Left colon (tissue), 2 donors: ENCODE results near the gene STK32B. TPM values are rescaled to one million over a fixed set of nuclear protein-coding genes. Genes with fewer than 3 reads are reported as not detected.
A peak's percentile ranks its signal among the peaks of the same experiment; 100 is the strongest.
"Not testable (repeated sequence)": the region's sequence is repeated elsewhere in the genome, so short reads cannot be mapped to it uniquely, and the experiment has no call there.

Experiments used
- ATAC-seq: fragments of 200-7000 bp; cut with Tn5 transposase; one replicate; pipeline ENCODE4 v1.9.1; 2020; ENCODE audit warnings: mild to moderate bottlenecking, moderate library complexity
- DNase-seq, 2 donors: peaks; one replicate each; pipeline ENCODE4 v3.0.0-alpha.2; 2020
- intact Hi-C, 2 donors: fragments of 100-400 bp; cut with DNase I in 1 of 2; cut with micrococcal nuclease in 1 of 2; formaldehyde crosslinking; loops; one replicate each; pipeline versions ENCODE4 v1.11.2 to v1.14.0; 2022; cut with DNase I, micrococcal nuclease
- total RNA-seq, 2 donors: library from RNA; stranded (reverse); fragmentation: NEBNext Ultra II Directional; extraction: Animal tissue kit (Norgen Biotek cat#: 25700); gene quantifications; one replicate each; pipeline ENCODE4 v1.2.1, GENCODE V29; 2021
- donor health status: DM: no; HTN: no; CAD: no.
- donor health status: DM: yes; HTN: yes; CAD: no.

Gene STK32B
- total RNA-seq, 2 donors from 2014 or later = 0.40 to 0.78 TPM

GRCh38 chr4:5139141-5139540 is 87.9 kb downstream of the STK32B start:
- intact Hi-C loops = no loop called here
- ATAC-seq = no peak
- DNase-seq = no peak

GRCh38 chr4:5141802-5142201 is 90.5 kb downstream of the STK32B start:
- DNase-seq (no peak), ATAC-seq (no peak)
- intact Hi-C loops = loop anchor here in 1 of 2 donors (10.0 kb wide), 1 partner anchor 147 kb away; no protein-coding TSS in a partner anchor

DNA sequence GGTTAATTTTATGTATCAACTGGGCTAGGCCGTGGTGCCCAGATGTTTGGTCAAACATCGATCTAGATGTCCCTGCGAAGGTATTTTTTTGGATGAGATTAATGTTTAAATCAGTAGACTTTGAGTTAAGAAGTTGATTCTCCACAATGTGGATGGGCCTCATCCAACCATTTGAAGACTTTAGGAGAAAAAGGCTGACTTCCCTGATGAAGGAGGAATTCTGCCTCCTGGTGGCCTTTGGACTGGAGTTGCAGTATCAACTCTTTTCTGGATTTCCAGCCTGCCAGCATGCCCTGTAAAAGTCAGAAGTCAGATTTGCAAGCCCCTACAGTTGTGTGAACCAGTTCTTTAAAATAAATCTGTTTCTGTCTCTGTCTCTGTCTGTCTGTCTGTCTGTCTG is 91.4 kb downstream of the STK32B start:
- intact Hi-C loops = loop anchor here in 1 of 2 donors (10.0 kb wide), 1 partner anchor 148 kb away; no protein-coding TSS in a partner anchor
- peak in 1 of 2 donors; percentile 9 for DNase-seq
- no peak for ATAC-seq

GRCh38 chr4:5143306-5143861 is 92.1 kb downstream of the STK32B start:
- ATAC-seq (no peak), DNase-seq (no peak)
- intact Hi-C loops = loop anchor here in 1 of 2 donors (10.0 kb wide), 1 partner anchor 149 kb away; no protein-coding TSS in a partner anchor

GRCh38 chr4:5143940-5144339 is 92.7 kb downstream of the STK32B start:
- no peak for ATAC-seq
- no peak for DNase-seq
- intact Hi-C loops = loop anchor here in 1 of 2 donors (10.0 kb wide), 1 partner anchor 149 kb away; no protein-coding TSS in a partner anchor

GRCh38 chr4:5144384-5144783 is 93.1 kb downstream of the STK32B start:
- intact Hi-C loops = loop anchor here in 1 of 2 donors (10.0 kb wide), 1 partner anchor 150 kb away; no protein-coding TSS in a partner anchor
- no peak for DNase-seq
- ATAC-seq = no peak

GRCh38 chr4:5146248-5146647 is 95.0 kb downstream of the STK32B start:
- DNase-seq (no peak), ATAC-seq (no peak)
- intact Hi-C loops = loop anchor here in 1 of 2 donors (10.0 kb wide), 1 partner anchor 151 kb away; no protein-coding TSS in a partner anchor

GRCh38 chr4:5152521-5152920 is 101.2 kb downstream of the STK32B start:
- intact Hi-C loops = no loop called here
- ATAC-seq (no peak), DNase-seq (no peak)

GRCh38 chr4:5156682-5157081 is 105.4 kb downstream of the STK32B start:
- DNase-seq = no peak
- ATAC-seq = no peak
- intact Hi-C loops = no loop called here

GRCh38 chr4:5157791-5158770 is 106.8 kb downstream of the STK32B start:
- intact Hi-C loops = no loop called here
- ATAC-seq = no peak
- DNase-seq = no peak

DNA sequence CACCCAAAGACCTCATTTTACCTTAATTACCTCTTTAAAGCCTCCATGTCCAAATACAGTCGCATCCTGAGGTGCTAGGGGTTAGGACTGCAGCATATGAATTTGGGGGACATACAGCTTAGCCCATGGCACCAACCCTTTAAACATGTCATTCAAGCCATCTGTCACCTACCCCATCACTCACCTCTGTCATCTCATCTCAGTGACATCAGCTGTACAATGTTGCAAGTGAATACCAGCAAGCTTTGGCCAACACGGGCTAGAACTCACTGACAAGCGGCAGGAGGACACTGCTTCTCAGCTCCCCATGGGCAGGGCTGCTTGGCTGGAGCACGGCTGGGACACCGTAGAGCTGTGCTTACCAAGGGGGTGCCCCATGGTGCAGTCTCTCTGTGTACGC is 107.5 kb downstream of the STK32B start:
- no peak for ATAC-seq

DNA sequence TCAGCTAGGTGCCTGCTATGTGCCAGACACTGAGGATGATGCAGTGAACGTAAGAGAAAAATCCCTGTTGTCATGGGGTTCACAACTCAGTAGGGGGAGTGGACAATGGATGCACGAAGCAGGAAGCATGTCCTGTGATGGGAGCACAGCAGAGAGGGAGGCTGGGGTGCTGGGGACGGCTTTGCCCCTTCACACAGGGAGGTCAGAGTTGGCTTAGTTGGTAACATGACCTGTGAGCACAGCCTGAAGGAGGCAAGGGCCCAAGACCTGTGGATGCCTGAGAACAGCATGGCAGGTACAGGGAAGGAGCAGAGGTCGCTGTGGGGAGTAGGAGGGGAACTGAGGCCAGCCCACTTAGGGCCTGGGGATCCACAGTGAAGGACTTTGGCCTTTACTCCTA is 109.4 kb downstream of the STK32B start:
- no peak for ATAC-seq
- intact Hi-C loops = no loop called here
- DNase-seq = no peak

More for the DNA sequence above, 107.5 kb downstream of the STK32B start:
- intact Hi-C loops = no loop called here
- DNase-seq = no peak

DNA sequence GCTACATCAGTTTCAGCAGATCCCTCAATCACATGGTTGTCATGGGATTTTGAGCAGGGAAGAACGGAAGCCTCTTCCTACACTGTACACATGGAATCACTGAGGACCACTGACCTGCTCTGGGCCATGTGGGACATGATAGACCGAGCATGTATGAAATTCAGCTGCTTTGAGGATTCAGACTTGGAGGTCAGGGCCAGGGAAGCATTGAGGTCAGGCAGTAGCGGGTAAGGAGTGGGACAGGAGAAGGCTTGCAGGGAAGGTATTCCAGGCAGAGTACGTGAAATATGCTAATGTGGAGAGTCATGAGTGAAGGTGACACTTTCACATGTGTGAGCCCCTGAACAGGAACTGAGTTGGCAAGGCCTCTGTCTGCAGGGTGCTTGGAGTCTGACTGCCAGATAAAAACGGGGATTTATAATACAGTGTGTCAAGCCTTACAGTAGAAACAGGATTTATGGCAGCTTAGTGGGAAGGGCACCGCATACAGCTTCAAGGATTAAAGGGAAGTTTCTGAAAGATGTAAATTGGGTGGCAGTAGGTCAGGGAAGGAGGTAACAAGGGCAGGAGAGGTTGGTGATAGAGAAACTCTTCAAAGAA is 111.7 kb downstream of the STK32B start:
- DNase-seq (no peak), ATAC-seq (no peak)
- intact Hi-C loops = no loop called here

DNA sequence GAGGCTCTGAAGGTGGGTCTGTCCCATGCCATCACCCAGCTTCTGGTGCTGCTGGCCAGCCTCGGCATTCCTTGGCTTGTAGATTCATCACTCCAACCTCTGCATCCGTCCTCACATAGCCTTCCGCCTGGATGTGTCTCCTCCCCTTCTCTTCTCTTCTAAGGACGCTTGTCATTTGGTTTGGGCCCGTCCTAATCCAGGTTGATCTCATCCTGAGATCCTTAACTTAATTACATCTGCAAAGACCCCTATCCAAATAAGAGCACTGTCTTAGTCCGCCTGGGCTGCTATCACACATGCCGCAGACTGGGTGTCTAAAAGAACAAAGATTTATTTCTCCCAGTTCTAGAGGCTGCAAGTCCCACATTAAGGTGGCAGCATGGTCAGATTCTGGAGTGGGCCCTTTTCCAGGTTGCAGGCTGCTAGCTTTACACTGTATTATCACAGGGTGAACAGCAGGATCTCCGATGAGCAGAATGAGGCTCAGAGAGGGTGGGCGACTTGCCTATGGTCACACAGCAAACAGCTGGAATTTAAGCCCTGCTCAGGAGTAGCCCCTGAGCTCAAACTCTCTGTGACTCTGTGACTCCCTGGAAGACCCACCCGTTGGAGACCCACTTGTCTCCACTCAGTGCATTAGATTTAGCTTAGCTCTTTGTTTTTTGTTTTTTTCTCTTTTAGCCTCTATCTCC is 113.1 kb downstream of the STK32B start:
- DNase-seq (no peak), ATAC-seq (no peak)
- intact Hi-C loops = no loop called here

DNA sequence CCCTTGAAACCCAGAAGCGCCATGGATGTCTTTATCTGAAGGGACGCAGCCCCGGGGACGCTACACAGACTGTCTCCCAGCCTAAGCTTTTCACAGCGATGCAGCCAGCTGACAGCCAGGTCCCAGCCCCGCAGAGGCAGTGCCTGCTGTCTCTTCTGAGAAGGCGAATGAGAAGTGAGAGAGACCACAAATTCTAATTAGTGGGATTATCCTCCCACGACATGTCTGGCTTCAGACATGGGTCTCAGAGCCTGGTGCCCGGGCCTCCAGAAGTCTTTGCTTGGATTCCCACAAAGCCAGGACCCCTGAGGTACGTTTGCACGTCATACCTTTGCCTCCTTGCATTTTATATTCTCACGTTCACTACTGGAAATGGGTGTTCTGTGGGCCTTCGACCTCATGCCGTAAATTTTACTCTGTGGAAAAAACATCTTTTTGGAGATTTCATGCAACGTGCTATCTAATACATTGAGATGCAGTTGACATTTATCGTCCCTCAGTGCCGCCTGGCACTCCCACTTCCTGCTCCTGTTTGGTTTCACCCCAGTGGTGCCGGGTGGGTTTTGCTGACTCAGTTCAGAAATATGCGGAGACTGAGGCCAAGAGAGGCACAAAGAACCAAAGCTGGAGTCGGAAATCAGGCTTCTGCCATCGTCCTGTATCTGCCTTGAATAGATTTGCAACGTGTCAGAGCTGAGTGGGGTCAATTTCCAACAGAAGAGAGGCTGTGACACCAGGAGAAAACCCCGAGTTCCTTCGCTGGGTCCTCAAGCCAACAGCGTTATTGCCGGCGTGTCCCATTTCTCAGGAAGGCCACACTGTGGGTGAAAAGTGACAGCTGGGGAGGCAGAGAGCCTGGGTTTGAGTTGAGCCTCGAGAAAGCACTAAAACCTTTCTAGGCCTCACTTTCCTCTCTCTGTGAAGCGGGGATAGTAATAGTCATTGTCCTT is 114.4 kb downstream of the STK32B start:
- no peak for ATAC-seq
- DNase-seq = no peak
- intact Hi-C loops = no loop called here

DNA sequence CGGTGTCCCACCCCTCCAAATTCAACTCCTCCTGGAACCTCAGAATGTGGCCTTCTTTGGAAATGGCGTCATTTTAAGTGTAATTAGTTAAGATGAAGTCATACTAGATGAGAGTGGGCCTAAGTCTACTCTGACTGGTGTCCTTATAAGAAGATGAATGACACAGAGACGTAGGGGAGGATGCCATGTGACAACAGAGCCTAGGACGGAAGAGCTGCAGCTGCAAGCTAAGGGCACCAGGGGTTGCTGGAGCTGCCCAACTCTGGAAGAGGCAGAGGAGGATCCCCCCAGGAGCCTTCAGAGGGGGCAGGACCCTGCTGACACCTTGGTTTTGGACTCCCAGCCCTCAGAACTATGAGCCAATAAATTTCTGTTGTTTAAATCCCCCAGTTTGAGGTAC is 115.1 kb downstream of the STK32B start:
- intact Hi-C loops = no loop called here
- ATAC-seq (no peak), DNase-seq (no peak)

DNA sequence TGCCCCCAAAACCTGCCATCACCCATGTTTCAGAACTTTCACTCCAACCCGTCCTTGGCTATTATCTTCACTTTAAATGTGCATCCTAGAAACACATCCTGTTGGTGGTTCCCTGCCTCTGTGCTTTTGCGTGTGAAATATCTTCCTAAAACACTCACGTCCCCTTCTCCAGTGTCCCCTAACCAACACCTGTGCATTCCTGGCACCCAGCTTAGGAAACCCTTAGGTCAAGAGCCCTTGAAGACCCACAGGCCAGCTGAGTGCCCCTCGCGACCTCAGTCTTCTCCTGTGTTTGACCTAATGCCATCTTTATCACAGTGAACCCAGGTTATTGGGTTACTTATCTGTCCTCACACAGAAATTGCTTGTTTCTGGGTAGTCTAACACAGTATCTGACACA is 117.6 kb downstream of the STK32B start:
- intact Hi-C loops = no loop called here
- no peak for ATAC-seq
- DNase-seq = no peak

DNA sequence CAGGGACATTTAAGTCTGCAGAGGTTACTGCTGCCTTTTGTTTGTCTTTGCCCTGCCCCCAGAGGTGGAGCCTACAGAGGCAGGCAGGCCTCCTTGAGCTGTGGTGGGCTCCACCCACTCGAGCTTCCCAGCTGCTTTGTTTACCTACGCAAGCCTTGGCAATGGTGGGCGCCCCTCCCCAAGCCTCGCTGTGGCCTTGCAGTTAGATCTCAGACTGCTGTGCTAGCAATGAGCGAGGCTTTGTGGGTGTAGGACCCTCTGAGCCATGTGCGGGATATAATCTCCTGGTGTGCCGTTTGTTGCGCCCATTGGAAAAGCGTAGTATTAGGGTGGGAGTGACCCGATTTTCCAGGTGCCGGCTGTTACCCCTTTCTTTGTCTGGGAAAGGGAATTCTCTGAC is 124.6 kb downstream of the STK32B start:
- DNase-seq, ATAC-seq, intact Hi-C loops: not testable (repeated sequence)
